ENCODE measurements around the gene CAMTA1. TPM values are rescaled to one million over a fixed set of nuclear protein-coding genes. Genes with fewer than 3 reads are reported as not detected.

The CAMTA1 gene
- total and polyA plus RNA-seq, 4 donors = 18.0 to 93.5 (median 35.8) TPM

GRCh38 chr1:7738044-7738443, 952.8 kb downstream of the CAMTA1 start:
- no peak overlapping the region for H3K27ac ChIP-seq (ENCODE audit: low read depth in 1 of 2, low read length in 2 of 2)
- no peak for TF ChIP-seq ATF3 (IDR thresholded peaks at IDR 0.05)
- TF ChIP-seq FOXA2 (IDR thresholded peaks at IDR 0.05) = no peak
- TF ChIP-seq JUND (IDR thresholded peaks at IDR 0.05) = no peak
- TF ChIP-seq HNF4A (conservative IDR thresholded peaks at IDR 0.05) = no peak
- TF ChIP-seq EGR1 (IDR thresholded peaks at IDR 0.05; ENCODE audit: low read depth in 2 of 2) = no peak
- TF ChIP-seq NR2F2 (IDR thresholded peaks at IDR 0.05) = no peak
- no peak for TF ChIP-seq HNF4G (IDR thresholded peaks at IDR 0.05)
- no peak for TF ChIP-seq TAF1 (conservative IDR thresholded peaks at IDR 0.05)
- no peak for TF ChIP-seq GABPA (IDR thresholded peaks at IDR 0.05 in 1 of 2, conservative IDR thresholded peaks at IDR 0.05 in 1 of 2)
- TF ChIP-seq, protein P1, sequence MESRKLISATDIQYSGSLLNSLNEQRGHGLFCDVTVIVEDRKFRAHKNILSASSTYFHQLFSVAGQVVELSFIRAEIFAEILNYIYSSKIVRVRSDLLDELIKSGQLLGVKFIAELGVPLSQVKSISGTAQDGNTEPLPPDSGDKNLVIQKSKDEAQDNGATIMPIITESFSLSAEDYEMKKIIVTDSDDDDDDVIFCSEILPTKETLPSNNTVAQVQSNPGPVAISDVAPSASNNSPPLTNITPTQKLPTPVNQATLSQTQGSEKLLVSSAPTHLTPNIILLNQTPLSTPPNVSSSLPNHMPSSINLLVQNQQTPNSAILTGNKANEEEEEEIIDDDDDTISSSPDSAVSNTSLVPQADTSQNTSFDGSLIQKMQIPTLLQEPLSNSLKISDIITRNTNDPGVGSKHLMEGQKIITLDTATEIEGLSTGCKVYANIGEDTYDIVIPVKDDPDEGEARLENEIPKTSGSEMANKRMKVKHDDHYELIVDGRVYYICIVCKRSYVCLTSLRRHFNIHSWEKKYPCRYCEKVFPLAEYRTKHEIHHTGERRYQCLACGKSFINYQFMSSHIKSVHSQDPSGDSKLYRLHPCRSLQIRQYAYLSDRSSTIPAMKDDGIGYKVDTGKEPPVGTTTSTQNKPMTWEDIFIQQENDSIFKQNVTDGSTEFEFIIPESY (IDR thresholded peaks at IDR 0.05) = no peak
- H3K4me3 ChIP-seq (ENCODE audit: low read depth in 1 of 3, low read length in 3 of 3) = no peak overlapping the region
- H3K9me3 ChIP-seq (ENCODE audit: control insufficient read depth in 4 of 4, low read length in 3 of 4) = no peaks in the 10 kb centered on the region
- no peak for DNase-seq (ENCODE audit: low spot score)
- H3K4me1 ChIP-seq (ENCODE audit: control insufficient read depth in 4 of 4, insufficient read depth in 4 of 4, low read length in 3 of 4) = no peaks in the 10 kb centered on the region
- H3K36me3 ChIP-seq (ENCODE audit: control insufficient read depth in 4 of 4, insufficient read depth in 3 of 4, low read depth in 1 of 4, low read length in 3 of 4) = no peaks in the 10 kb centered on the region
- no peak overlapping the region for H3K9ac ChIP-seq (ENCODE audit: low read depth in 1 of 2, low read length in 2 of 2)
- H3K27me3 ChIP-seq (ENCODE audit: control insufficient read depth in 4 of 4, insufficient read depth in 4 of 4, low read length in 3 of 4) = no peaks in the 10 kb centered on the region
- 92% methylated on average over 6 of the region's 6 CpGs for WGBS

- Histone ChIP-seq H3K27ac (ENCODE audit: low read depth in 1 of 2, low read length in 2 of 2) (no peak overlapping the region), H3K4me3 (ENCODE audit: low read depth in 1 of 3, low read length in 3 of 3) (no peak overlapping the region), H3K27me3 (ENCODE audit: control insufficient read depth in 4 of 4, insufficient read depth in 4 of 4, low read length in 3 of 4) (no peaks in the 10 kb centered on the region), H3K4me1 (ENCODE audit: control insufficient read depth in 4 of 4, insufficient read depth in 4 of 4, low read length in 3 of 4) (no peaks in the 10 kb centered on the region), H3K9ac (ENCODE audit: low read depth in 1 of 2, low read length in 2 of 2) (no peak overlapping the region), H3K36me3 (ENCODE audit: control insufficient read depth in 4 of 4, insufficient read depth in 3 of 4, low read depth in 1 of 4, low read length in 3 of 4) (no peaks in the 10 kb centered on the region), H3K9me3 (ENCODE audit: control insufficient read depth in 4 of 4, low read length in 3 of 4) (no peaks in the 10 kb centered on the region)
- TF ChIP-seq CTCF (IDR thresholded peaks at IDR 0.05; ENCODE audit: low read depth, low read length, missing input control) (no peak), YY1 (IDR thresholded peaks at IDR 0.05) (no peak), ATF3 (IDR thresholded peaks at IDR 0.05) (no peak), RXRA (IDR thresholded peaks at IDR 0.05) (no peak), HNF4G (IDR thresholded peaks at IDR 0.05) (no peak), EGR1 (IDR thresholded peaks at IDR 0.05; ENCODE audit: low read depth in 2 of 2) (no peak), FOXA1 (IDR thresholded peaks at IDR 0.05) (no peak), HNF4A (conservative IDR thresholded peaks at IDR 0.05) (no peak), GABPA (IDR thresholded peaks at IDR 0.05 in 1 of 2, conservative IDR thresholded peaks at IDR 0.05 in 1 of 2) (no peak), RAD21 (IDR thresholded peaks at IDR 0.05) (no peak)
- DNase-seq (ENCODE audit: low spot score) = no peak
- WGBS = 94% methylated on average over 6 of the region's 6 CpGs
Measured at GRCh38 chr1:7743346-7743745, 958.1 kb downstream of the CAMTA1 start.

GRCh38 chr1:7744882-7745281, 959.6 kb downstream of the CAMTA1 start:
- no peak overlapping the region for H3K9ac ChIP-seq (ENCODE audit: low read depth in 1 of 2, low read length in 2 of 2)
- H3K27me3 ChIP-seq (ENCODE audit: control insufficient read depth in 4 of 4, insufficient read depth in 4 of 4, low read length in 3 of 4) = no peaks in the 10 kb centered on the region
- H3K36me3 ChIP-seq (ENCODE audit: control insufficient read depth in 4 of 4, insufficient read depth in 3 of 4, low read depth in 1 of 4, low read length in 3 of 4) = no peaks in the 10 kb centered on the region
- no peak for DNase-seq (ENCODE audit: low spot score)
- no peaks in the 10 kb centered on the region for H3K9me3 ChIP-seq (ENCODE audit: control insufficient read depth in 4 of 4, low read length in 3 of 4)
- no peak for TF ChIP-seq SP1 (IDR thresholded peaks at IDR 0.05)
- peak; percentile 50 for TF ChIP-seq NR2F2 (IDR thresholded peaks at IDR 0.05)
- no peak overlapping the region for H3K27ac ChIP-seq (ENCODE audit: low read depth in 1 of 2, low read length in 2 of 2)
- no peak overlapping the region for H3K4me3 ChIP-seq (ENCODE audit: low read depth in 1 of 3, low read length in 3 of 3)
- no peaks in the 10 kb centered on the region for H3K4me1 ChIP-seq (ENCODE audit: control insufficient read depth in 4 of 4, insufficient read depth in 4 of 4, low read length in 3 of 4)
- 88% methylated on average over 9 of the region's 9 CpGs for WGBS

Measured in liver (tissue), 9 donors.